BJ (cell line): ENCODE data around the gene SLC35G2. TPM values are rescaled to one million over a fixed set of nuclear protein-coding genes. Genes with fewer than 3 reads are reported as not detected.

Experiments used
- CTCF ChIA-PET: fragments of 350-600 bp; formaldehyde crosslinking; extraction: SDS; loops from one replicate; lab custom pipeline; 2021; ENCODE audit warnings: antibody characterized with exemption, inconsistent platforms; lab: Yijun Ruan, JAX
- POLR2A ChIA-PET: fragments of 300-600 bp; sonication (Branson Sonifier 250); formaldehyde crosslinking; extraction: SDS; loops from one replicate; lab custom pipeline; 2021; ENCODE audit warnings: antibody characterized with exemption; lab: Charles Lee
- DNase-seq: peaks from one replicate; pipeline ENCODE4 v3.0.0-alpha.2; 2011; ENCODE audit warnings: low read depth
- H3K27me3 ChIP-seq: 2 replicates; pipeline ENCODE4 v1.6.0; 2011; ENCODE audit warnings: low read length; ENCODE audit not compliant: control insufficient read depth, insufficient read depth
- H3K36me3 ChIP-seq: 2 replicates; pipeline ENCODE4 v1.5.1; 2011; ENCODE audit warnings: low read length; ENCODE audit not compliant: control insufficient read depth, insufficient read depth
- H3K4me3 ChIP-seq: 2 replicates; pipeline ENCODE4 v1.5.1; 2011; ENCODE audit warnings: low read depth, mild to moderate bottlenecking, control low read depth, low read length
- polyA minus RNA-seq: library from RNA; depleted of rRNA, polyadenylated mRNA; stranded (reverse); fragments of >200 nt; gene quantifications from 2 replicates; pipeline ENCODE4 v1.2.3, GENCODE V29; 2011; rRNA and poly(A)+ RNA removed
- polyA plus RNA-seq: library from polyadenylated mRNA; depleted of rRNA; stranded (reverse); fragments of >200 nt; gene quantifications from 2 replicates; pipeline ENCODE4 v1.2.3, GENCODE V29; 2011; rRNA removed
- TF ChIP-seq, protein P1 (sequence below): IDR thresholded peaks from 2 replicates; pipeline ENCODE4 v1.5.1; 2011; ENCODE audit warnings: low read depth, mild to moderate bottlenecking, control low read depth, inconsistent platforms, low read length, moderate library complexity; ENCODE audit not compliant: insufficient read depth

SLC35G2 gene
- polyA plus RNA-seq (5.5 and 12.4 TPM in 2 replicates), polyA minus RNA-seq (2.8 and 4.3 TPM in 2 replicates)

DNA sequence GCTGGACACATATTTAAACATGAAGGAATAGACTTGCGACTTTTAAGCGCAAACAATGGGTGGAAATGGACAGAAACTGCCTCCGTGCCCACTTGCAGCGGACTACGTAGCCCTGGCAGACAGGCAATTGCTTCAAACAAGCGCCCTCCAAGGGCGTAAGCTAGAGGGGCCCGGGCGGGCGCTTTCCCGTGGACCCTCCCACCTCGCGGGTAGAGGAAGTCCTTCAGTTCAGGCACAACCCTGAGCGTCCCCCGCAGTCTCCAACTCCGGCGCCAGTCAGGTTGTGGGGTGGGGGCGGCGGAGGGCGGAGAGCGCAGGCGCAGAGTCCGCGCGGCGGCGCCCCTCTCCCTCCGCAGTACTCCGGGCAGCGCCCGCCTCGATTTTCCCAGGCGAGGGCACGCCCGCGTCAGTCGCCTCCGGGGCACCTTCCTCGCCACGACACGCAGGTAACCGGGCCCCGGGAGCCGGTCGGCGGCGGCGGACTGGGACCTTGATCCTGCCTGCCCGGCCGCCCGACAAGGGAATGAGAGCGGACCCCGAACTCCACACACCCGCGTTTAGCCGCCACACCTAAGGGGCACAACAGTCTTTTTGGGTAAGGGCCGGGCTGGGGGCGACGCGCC lies at the start of gene SLC35G2:
TSS of gene SLC35G2 (plus strand) at position 358 of the 623 bp plus-strand sequence. CDS start 35,335 bp downstream, outside the sequence.
- CTCF ChIA-PET: interaction anchor here (0.7 kb wide), 1 partner anchor 743 kb away, joined by 3 read pairs; no protein-coding TSS in a partner anchor
- peak within 1 kb of the TSS; percentile 66 for H3K4me3 ChIP-seq
- POLR2A ChIA-PET: no interaction called here
- no peak for DNase-seq
- H3K36me3 ChIP-seq: no peaks in the 10 kb centered on the region
- TF ChIP-seq, protein P1, sequence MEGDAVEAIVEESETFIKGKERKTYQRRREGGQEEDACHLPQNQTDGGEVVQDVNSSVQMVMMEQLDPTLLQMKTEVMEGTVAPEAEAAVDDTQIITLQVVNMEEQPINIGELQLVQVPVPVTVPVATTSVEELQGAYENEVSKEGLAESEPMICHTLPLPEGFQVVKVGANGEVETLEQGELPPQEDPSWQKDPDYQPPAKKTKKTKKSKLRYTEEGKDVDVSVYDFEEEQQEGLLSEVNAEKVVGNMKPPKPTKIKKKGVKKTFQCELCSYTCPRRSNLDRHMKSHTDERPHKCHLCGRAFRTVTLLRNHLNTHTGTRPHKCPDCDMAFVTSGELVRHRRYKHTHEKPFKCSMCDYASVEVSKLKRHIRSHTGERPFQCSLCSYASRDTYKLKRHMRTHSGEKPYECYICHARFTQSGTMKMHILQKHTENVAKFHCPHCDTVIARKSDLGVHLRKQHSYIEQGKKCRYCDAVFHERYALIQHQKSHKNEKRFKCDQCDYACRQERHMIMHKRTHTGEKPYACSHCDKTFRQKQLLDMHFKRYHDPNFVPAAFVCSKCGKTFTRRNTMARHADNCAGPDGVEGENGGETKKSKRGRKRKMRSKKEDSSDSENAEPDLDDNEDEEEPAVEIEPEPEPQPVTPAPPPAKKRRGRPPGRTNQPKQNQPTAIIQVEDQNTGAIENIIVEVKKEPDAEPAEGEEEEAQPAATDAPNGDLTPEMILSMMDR: peak; percentile 12; the same call in 1 of the 2 replicates
- no peaks in the 10 kb centered on the region for H3K27me3 ChIP-seq

- no peaks in the 10 kb centered on the region for H3K36me3 ChIP-seq
- DNase-seq: no peak
- ChIA-PET POLR2A (no interaction called here), CTCF (no interaction called here)
- TF ChIP-seq, protein P1: no peak
- H3K4me3 ChIP-seq: no peak overlapping the region
- H3K27me3 ChIP-seq: no peaks in the 10 kb centered on the region
These were observed 46.2 kb upstream of the SLC35G2 start for GRCh38 chr3:136772709-136773108.

GRCh38 chr3:136778865-136779264 lies 40.1 kb upstream of the SLC35G2 start:
- Histone ChIP-seq H3K27me3 (no peaks in the 10 kb centered on the region), H3K36me3 (no peaks in the 10 kb centered on the region), H3K4me3 (no peak overlapping the region)
- ChIA-PET POLR2A (no interaction called here), CTCF (interaction anchor here (0.7 kb wide), 1 partner anchor 540 kb away, joined by 3 read pairs; no protein-coding TSS in a partner anchor)
- DNase-seq: no peak
- TF ChIP-seq, protein P1: no peak

- no peaks in the 10 kb centered on the region for H3K27me3 ChIP-seq
- TF ChIP-seq, protein P1: no peak
- CTCF ChIA-PET: interaction anchor here (2.4 kb wide), 1 partner anchor 28 kb away, joined by 6 read pairs; the partner anchor contains the start of gene STAG1
- POLR2A ChIA-PET: no interaction called here
- no peak overlapping the region for H3K4me3 ChIP-seq
- no peak for DNase-seq
- H3K36me3 ChIP-seq: no peaks in the 10 kb centered on the region
These were observed 38.2 kb upstream of the SLC35G2 start for GRCh38 chr3:136780741-136781140.

GRCh38 chr3:136783708-136784191 lies 35.2 kb upstream of the SLC35G2 start:
- ChIA-PET CTCF (no interaction called here), POLR2A (no interaction called here)
- DNase-seq: no peak
- TF ChIP-seq, protein P1: no peak
- H3K4me3 ChIP-seq: no peak overlapping the region
- no peaks in the 10 kb centered on the region for H3K27me3 ChIP-seq
- no peaks in the 10 kb centered on the region for H3K36me3 ChIP-seq
